KG1 (cell line): ENCODE results near the gene METAP2.

ENCODE experiments used
- DNase-seq: peaks from one replicate; lab custom pipeline; 2025; lab: John Stamatoyannopoulos, UW

The METAP2 gene

DNA sequence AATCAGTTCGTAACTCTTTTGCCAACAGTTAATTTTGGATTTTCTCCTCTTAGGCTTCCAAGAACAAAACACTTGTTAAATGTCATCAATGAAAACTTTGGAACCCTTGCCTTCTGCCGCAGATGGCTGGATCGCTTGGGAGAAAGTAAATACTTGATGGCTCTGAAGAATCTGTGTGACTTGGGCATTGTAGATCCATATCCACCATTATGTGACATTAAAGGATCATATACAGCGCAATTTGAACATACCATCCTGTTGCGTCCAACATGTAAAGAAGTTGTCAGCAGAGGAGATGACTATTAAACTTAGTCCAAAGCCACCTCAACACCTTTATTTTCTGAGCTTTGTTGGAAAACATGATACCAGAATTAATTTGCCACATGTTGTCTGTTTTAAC, 39.6 kb downstream of the METAP2 start:
- no peak for DNase-seq

DNA sequence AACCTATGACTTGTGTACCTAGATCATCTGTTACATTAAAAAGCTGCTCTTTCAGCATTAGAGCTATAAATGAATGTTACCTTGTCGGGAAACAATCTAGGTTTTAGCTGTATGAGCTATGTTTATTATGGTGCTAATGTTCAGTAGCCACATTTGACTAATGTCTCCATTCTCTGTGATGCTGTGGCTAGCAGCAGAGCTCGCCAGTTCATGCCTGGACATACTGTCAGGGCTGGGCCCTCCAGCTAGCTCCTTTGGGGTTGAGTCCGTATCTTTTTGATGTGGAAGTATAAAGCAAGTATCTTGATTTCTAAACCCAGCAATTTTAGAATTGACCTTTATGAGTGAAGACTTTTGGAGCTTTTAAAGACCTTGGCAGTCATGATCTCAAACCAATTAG, 41.2 kb downstream of the METAP2 start:
- no peak for DNase-seq

DNA sequence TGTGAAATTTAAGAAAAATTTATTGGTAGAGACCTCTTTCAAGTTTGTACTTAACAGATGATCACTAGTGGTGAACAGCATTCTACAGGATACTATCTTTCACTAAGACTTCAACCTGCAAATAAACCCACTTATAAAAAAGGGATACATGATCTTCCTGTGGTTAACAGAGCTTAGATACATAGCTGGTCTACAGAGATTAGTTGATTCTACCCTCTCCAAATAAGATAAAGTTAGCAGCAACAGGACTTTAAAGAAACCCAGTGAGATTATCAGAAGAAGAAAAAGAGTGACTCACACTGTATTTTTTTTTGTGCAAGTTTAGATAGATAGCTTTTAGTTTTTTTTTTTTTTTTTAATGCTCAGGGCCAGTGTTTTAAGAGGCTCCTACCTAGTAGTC, 42.8 kb downstream of the METAP2 start:
- no peak for DNase-seq

DNA sequence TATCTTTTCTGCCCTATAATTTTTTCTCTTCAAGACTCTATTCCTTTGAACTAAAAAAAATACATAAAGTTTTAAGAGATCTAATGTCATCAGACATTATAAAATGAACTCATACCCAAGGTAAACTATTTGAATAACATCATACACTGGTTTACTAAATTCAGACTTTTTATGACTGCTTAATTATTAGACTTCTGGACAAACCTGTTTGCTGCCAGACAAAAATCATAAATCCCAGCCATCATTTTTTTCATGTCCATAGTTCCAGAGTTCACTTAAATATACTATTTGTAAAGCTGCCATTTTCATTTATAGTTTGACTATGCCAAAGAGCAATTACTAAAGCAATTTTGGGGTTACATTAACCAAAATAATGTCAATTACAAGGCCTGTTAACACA, 43.3 kb downstream of the METAP2 start:
- DNase-seq = no peak

DNA sequence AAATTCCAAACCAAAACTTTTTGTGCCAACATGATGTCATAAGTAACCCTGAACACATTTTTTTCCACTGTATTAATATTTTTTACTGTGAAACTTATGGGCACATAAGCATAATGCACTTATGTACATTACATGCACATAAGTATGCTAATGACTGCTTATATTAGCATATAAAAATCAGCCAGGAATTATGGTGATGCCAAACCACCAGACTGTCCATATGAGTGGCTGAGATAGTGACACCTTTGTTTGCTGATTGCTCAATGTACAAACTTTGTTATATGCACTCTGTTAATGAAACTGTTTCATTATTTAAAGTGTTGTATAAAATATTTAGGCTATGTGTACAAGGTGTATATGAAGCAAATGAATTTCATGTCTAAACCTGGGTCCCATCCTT, 45.0 kb downstream of the METAP2 start:
- DNase-seq = no peak

DNA sequence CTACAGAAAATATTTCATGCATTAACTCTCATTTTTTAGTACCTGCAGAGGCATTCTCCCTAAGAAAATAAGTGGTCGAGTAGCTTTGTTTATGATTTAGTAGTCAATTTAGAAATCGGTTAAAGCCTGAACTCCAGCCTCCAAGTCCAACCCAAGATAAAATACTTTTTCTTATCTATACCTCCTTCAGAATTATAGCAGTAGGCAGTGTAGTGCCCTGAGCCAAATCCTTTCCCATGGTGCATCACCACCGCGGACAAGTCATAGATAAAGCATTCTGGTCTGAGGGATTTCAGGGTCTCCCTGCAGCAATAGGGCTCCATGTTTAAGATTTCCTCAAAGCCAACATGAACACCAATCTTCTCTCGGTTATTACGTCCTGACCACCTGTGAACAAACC, 46.9 kb downstream of the METAP2 start:
- DNase-seq = no peak

DNA sequence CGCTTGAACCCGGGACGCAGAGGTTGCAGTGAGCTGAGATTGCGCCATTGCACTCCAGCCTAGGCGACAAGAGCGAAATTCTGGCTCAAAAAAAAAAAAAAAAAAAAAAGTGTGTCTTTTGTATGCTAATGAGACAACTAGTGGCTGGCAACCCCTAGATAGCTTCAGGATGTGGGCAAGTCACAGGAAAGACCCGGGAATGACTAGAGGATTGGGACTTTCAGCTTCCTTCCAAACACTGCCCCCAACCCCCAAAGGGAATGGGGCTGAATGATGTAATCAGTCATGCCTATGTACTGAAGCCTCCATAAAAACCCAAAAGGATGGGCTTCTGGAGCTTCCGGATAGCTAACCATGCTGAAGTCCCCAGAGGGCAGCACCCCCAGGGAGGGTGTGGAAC, 48.7 kb downstream of the METAP2 start:
- DNase-seq = no peak

DNA sequence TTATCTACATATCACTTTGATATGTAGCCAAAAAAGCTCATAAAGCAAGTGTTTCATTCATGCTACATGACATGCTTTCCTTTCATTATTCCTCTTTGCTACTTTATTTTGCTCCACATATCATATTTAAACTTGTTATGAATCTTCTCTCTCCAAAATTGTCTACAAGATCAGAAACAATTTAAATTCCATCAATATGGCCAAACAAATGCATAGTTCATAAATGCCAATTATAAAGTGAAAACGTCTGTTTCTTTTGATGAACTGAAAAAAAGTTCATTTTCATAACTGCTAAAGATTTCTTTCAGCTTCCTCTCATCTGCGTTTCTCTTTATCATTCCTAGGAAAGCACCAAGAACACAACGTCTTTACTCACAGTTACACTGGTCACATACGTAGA, 54.5 kb downstream of the METAP2 start:
- DNase-seq = no peak

DNA sequence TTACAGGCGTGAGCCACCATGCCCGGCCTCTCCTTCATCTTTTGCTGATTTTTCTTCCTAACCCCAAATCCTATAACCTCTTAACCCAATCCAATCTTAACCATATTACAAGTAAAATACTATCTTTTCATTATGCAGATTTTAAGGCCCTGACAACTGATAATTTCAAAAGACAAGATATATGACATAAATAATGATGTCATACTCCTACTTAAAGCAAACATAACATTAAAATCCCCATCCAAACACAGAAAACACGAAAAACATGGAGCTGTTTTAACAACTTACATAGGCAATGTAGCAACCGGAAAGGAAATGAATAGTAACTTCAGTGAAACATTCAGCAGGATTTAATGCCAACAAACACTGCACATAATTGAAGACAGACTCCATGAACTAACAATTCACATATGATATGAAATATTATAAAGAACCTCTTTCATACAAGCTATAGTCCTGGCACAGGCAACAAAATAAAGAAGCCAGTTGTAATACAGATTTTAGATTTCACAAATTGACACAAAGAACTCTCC, 55.8 kb downstream of the METAP2 start:
- DNase-seq = no peak

DNA sequence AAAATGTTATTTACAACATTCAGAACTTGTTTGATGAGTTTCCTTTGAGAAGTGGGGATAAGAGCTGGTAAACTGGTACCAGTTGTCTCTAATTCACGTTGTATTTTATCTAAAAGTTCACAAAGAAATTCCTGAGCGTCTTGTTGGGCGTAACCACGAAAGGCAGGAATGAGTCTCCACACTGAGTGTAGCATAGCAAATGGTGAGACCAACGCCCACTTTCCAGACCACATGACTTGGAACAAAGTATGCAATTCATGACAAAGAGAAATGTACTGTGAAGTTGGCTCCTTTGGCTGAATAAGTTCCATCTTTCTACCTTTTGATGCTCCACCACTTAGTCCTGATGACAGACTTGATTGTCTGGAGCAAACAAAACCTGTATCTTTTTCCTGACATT, 58.9 kb downstream of the METAP2 start:
- DNase-seq = no peak

DNA sequence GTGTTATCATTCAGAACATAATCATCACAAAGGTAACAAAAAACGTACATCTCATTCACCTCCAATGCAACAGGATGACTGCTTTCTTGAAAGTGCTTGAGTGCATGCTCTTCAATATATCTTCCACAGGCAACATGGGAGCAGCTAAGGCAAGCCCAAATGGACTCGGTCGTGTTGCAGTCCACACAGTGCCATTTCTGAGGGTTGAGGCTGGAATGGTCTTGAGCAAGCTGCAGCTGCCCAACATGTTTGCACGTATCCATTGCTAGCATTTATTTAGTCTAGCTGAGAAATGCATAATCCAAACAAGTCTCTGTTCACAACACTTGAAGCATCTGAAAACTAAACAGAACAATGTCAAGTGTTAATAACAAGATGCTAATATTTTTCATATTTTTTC, 60.0 kb downstream of the METAP2 start:
- no peak for DNase-seq

DNA sequence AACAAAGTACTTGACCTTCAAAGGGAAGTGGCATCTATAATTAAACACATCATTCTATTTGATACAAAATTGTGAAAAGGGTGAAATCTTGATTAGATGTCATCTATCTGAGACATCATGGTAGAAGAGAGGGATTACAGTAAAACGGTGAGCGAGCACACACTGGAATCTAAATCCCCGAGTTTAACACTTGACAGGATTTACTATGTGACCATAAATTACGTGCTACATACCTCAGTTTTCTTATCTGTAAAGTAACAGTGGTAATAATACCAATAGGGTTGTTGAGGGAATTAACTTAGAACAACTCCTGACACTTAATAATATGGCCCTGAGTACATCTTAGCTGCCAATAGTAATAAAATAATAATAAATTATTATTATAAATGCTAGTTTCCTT, 64.1 kb downstream of the METAP2 start:
- DNase-seq = no peak

DNA sequence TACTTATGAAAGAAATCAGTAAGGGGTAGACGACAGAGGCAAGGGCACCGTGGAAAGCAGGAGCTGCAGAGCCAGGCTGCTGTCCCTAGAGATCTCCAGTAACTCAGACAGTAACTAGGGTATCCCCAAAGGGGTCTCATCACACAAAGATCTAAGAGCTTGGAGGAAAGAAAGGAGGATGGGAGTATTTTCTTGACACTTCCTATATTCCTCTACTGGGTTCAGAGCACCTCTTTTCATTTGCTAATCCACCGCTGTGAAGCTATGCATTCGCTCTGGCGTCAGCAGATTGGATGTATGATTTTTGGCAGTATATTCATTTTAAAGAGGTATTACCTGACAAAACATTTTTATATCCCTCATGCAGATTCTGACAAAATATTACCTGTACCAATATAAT, 64.7 kb downstream of the METAP2 start:
- DNase-seq = no peak

DNA sequence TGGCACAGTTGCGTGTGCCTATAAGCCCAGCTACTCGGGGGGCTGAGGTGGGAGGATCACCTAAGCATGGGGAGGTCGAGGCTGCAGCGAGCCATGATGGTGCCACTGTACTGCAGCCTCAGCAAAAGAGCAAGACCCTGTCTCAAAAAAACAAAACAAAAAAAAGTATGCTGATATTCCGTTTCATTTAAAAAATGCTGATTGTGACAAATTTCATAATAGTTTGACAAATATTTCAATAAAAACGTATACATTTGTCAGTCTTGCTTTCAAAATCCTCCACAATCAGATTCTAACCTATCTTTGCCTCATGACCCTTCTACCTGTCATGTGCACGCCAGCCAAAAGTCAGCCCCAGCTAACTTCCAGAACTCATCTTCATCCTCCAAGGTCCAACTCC, 67.5 kb downstream of the METAP2 start:
- DNase-seq = no peak

DNA sequence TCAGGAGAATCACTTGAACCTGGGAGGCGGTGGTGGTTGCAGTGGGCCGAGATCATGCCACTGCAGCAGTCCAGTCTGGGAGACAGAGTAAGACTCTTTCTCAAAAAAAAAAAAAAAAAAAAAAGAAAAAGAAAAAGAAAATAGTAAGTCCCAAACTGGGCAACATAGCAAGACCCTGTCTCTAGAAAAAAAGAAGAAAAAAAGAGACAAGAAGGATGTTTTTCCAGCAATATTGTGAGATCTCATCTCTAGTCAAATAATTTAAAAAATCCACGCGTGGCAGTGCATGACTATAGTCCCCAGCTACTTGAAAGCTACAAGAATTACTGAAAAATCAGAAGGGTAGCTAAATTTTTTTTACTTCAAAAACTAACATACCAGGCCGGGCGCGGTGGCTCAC, 69.4 kb downstream of the METAP2 start:
- no peak for DNase-seq

DNA sequence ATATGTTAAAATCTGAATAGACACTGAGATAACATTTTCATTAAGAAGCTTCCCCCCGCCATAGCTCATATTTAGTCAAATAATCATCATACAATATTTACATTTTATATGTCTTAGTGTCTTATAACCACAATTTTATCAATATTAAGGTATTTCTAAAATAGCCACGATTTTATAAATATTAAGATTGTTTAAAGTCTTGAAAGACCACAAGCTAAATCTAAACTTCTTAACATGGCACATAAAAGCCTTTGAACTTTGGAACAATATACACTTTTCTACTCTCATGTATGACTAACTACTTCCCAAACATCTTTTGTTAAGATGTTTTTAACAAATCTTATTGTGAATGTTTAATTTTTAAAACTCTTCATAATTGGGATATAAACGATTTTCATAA, 70.8 kb downstream of the METAP2 start:
- no peak for DNase-seq

DNA sequence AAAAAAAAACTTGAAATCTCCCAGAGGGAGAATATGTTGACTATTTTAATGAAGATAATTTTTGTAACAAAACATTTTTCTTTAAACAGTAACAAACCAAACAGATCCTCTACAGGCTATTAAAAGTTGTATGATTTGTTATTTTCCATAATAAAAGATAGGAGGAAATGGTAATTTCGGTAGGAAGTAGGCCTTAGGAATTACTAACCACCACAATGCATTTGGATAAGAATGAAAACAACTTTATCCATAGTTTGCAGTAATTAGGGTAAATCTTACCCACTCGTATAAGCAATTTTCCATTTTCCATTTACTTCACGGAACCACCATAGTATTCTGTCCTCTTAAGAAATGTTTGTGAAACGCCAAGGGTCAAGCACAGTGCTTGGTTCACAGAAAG, 71.4 kb downstream of the METAP2 start:
- DNase-seq = no peak

DNA sequence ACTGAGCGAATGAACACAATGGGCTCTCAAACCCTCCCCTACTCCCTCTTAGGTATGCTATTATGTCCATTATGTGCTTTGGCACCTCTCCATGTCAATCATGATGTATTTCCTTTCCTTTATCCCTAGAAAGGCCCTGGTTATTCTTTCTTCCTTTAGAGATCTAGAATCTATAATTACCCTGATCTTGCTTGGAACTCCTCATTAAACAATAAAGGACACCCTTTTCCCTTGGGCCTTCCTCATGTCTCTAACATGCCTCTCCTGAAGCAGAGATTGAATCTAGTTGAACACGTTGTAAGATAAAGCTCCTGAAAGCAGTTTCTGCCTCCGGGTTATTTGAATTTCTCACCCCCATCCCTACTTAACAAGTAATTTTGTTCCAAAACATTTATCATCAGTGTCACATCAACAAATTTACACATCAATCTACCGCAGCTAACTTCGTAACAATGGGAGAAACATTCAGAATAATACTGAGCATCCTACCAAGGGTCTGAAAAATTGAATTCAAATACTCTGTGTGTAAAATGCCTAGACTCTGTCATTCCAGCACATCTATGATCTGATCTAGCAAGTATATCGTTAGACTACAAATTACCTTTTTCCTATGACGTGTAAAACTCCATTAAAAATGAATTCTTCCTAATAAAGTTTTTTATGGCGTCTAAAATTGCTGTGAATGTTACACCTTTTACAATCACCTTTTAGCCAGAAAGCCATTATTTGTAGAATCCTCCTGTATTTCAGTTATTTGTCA, 72.0 kb downstream of the METAP2 start:
- no peak for DNase-seq

DNA sequence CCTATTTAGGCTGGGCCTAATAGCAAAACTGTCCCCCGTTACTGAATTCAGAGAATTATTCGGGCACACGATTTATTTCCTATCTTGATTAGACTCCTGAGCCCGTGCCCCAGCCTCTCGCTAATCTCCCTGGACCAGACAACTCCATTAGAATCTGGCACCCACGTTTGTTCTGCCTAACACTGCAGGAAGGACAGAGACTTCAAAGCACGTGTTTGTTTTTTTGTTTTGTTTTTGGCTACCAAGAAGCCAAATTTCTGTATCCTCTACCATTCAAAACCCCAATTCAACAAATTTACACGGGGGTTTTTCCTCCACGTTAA, 72.5 kb downstream of the METAP2 start:
- DNase-seq = no peak

DNA sequence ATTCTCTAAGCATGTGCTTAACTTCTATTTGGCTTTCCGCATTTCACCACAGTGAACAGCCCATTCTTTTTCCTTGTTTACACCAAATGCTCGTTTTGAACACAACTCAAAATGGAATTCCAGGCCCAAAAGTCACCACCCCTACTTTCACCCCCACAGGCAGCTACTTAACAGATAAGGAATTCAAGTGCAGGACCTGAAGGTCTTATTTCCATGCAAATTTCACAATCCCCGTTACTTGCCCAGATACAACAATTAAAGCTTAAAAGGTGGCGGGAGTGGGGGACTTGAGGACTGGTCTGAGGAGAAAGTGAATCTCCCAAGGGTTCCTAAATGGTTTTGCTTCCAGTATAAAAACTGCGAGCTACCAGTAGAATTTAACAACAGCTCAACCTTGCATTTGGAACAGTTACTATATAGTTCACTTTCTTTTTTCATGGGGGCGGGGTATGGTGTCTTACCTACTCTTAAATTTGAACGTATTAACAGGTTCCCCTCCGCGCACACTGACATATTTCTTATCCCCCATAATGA, 73.6 kb downstream of the METAP2 start:
- DNase-seq = no peak

DNA sequence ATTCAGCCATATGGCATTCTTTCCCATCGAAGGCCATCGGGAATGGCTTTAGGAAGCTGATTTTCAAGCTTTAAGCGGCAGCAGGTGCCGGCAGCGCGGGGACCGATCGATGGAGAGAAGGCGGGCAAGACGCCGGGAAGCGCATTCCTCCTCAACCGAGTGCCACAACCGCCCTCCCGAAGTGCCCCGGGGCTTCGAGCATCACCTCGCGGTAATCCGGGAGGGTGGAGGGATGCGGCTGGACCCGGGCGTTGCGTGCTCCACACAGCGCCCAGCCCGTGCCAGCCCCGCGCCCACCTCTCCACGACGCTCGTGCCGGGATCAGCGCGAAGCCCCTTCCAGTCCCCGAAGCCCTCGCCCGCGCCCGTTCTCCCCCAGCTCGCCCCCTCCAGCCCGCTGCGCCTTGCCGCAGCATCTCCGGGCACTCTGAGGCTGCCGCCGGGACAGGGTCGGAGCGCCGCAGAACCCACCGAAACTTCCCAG, 74.1 kb downstream of the METAP2 start:
- no peak for DNase-seq

DNA sequence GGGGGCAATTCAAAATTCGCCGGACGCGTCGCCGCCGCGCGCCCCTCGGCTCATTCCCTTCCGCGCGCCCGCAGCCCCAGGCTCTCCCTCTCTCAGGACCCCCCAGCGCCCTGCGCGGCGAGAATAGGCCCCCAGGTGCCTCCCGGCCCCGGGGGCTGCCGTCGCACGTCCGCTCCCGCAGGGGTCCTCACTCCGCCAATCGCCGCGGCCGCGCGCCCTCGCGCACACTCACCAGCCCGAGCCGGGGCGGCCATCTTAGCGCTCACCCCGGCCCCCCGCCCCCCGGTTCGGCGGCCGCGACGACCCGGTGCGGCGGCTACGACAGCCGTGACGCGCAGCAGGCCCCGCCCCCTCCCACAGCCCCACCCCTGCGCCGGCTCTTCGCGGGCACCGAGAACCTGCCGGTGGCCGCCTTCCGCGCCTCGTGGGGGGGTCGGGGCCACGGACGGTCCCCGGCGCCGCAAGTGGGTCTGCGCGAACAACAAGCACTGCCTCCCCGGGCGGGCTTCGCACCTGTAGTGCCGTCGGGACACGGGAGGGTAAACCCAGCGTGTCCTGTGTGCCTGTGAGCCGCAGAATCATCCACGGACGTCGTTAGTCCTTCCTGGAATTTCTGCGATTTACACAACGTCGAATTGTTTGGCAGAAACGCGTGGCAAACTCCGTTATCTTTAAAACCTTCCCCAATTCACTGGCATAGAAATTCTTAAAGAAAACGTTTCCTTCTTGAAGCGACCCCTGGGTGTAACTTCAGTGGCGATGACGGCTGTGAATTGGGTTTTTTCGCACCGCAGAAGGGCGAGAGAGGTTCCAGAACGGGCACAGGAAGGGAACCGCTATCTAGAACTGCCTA, 74.8 kb downstream of the METAP2 start:
- DNase-seq = no peak
